ENCODE data around the gene MRPL18.
"Not testable (repeated sequence)": the region's sequence is repeated elsewhere in the genome, so short reads cannot be mapped to it uniquely, and the experiment has no call there.

DNA sequence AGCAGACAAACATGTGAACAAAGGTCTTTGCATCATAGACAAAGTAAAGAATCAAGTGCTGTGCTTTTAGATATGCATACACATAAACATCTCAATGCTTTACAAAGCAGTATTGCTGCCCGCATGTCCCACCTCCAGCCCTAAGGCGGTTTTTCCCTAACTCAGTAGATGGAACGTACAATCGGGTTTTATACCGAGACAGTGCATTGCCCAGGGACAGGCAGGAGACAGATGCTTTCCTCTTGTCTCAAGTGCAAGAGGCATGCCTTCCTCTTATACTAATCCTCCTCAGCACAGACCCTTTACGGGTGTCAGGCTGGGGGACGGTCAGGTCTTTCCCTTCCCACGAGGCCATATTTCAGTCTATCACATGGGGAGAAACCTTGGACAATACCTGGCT is 4.7 kb downstream of the MRPL18 start:
- TF ChIP-seq EZH2 (IDR thresholded peaks at IDR 0.05); POLR2AphosphoS5 (IDR thresholded peaks at IDR 0.05; ENCODE audit: borderline replicate concordance, low read depth, low read length): not testable (repeated sequence)

All from SK-N-MC (cell line).